Subcutaneous adipose tissue (tissue), 4 donors: ENCODE data around the gene RAB3GAP2. TPM values are rescaled to one million over a fixed set of nuclear protein-coding genes. Genes with fewer than 3 reads are reported as not detected.
A peak's percentile ranks its signal among the peaks of the same experiment; 100 is the strongest.

Experiments used
- small RNA-seq: library from RNA; depleted of rRNA; stranded (forward); fragments of <200 nt; gene quantifications from one replicate; pipeline ENCODE3, GENCODE V24; 2016
- total RNA-seq, 4 donors: library from RNA; depleted of rRNA; stranded (reverse); fragments of >200 nt; gene quantifications; one replicate each; pipeline ENCODE4 v1.1.0, GENCODE V29; 2016
- TF ChIP-seq, protein P1 (sequence below): fragments of 450-650 bp; IDR thresholded peaks from one replicate; pipeline ENCODE4 v1.5.1; 2016; ENCODE audit warnings: low read depth, mild to moderate bottlenecking, control low read depth, antibody characterized with exemption, moderate library complexity

The RAB3GAP2 gene
- total RNA-seq, 4 donors from 2014 or later, result 23.9 to 41.7 (median 31.3) TPM

DNA sequence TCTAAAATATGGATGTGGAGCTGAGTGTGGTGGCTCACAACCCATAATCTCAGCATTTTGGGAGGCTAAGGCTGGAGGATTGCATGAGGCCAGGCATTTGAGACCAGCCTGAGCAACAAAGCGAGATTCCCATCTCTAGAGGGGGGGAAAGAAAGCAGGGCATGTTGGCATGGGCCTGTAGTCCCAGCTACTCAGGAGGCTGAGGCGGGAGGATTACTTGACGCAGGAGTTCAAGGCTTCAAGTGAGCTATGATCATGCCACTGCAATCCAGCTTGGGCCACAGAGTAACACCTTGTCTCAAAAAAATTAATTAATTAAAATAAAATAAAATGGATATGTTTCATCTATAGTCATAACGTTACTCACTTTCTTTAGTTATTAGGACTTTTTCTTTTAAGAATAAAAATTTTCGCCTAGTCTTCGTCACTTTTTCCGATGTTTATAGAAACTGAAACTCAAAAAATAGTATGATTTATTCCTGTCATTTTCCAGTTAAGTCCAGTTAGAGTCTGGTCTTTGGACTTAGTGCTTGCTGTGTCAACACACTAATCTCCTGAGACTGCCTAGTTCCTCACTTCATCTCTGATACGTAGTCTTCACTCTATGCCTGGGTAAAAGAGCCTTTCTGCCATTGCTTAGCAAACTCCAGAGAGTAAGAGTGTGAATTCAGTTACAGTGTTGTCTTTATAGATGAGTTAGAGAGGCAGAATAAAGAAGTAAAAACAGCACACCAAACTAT lies 150.3 kb downstream of the RAB3GAP2 start:
- TF ChIP-seq, protein P1, sequence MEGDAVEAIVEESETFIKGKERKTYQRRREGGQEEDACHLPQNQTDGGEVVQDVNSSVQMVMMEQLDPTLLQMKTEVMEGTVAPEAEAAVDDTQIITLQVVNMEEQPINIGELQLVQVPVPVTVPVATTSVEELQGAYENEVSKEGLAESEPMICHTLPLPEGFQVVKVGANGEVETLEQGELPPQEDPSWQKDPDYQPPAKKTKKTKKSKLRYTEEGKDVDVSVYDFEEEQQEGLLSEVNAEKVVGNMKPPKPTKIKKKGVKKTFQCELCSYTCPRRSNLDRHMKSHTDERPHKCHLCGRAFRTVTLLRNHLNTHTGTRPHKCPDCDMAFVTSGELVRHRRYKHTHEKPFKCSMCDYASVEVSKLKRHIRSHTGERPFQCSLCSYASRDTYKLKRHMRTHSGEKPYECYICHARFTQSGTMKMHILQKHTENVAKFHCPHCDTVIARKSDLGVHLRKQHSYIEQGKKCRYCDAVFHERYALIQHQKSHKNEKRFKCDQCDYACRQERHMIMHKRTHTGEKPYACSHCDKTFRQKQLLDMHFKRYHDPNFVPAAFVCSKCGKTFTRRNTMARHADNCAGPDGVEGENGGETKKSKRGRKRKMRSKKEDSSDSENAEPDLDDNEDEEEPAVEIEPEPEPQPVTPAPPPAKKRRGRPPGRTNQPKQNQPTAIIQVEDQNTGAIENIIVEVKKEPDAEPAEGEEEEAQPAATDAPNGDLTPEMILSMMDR, result no peak

DNA sequence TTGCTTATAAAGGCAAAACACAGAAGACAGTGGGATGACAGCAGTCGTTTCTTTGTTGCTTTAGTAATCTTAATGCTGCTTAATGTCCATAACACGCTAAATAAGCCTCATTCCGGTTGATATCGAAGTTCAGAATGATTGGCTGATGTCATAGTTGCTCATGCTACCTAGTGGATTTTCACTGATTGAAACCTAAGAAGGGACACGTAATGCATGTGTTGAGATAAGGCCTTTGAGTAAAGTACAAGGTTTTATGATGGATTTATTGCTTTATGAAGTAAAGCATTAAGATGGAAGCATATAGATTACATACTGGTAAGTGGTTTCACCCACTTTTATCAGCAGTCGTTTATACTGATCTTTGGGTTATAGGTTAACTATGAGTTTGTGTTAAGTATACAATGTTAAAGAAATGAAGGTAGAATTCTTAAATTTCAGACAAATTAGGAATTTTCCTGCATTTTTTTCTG lies 153.2 kb downstream of the RAB3GAP2 start:
- TF ChIP-seq, protein P1, result no peak

DNA sequence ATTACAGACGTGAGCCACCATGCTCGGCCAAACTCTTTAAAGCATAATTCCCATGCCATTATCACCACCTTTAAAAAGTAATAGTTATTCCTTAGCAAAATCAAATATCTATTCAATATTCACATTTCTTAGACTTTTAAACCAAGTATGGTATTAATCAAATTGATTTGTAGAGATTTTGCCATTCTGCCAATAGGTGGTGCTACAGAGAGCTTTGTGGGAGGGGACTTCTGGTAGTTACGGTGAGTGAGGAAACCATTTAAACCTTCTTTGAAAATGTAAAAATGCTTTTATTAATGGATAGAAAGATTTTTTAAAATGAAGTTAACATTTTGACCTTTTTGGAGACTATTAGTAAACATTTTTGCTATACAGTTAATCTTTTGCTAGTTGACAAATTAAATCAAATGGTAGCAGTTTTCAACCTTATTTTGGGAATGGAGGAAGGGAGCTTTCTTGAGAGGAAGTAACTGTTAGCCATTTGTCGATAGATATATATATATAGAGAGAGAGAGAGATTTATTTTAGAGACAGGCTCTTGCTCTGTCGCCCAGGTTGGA lies 159.0 kb downstream of the RAB3GAP2 start:
- TF ChIP-seq, protein P1, result no peak

DNA sequence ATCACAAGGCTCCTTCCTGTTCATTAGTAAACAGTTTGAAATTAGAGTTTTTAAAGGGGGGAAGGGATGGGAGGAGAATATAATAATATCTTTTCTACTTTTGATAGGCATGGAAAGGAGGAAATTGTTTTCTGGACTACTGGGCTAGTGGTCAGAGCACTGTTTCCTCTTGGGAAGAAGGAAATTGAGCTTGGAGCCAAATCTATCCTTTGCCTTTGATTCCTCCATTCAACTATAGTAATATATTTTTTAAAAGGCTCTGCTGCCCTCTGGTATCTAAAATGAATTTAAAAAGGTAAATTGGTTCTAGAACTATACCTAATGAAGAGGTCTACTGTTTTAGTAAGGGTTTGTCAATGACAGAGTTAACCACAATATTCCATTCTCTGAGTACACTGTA lies 172.4 kb downstream of the RAB3GAP2 start:
- TF ChIP-seq, protein P1, result no peak

Small RNA genes lying within 50 kb of the gene (small RNA-seq; reads per million reads assigned to genes)
- not detected for gene MIR194-1
- gene MIR215, result 2.2 reads per million, percentile 43 among the genes with 10 or more reads in this experiment
- not detected for gene MIR664A
- 5.2 reads per million, percentile 78 among the genes with 10 or more reads in this experiment for gene SNORA36B

Other genes with a start within 250 kb of the RAB3GAP2 start
- 10 to 100 TPM; 41.6 to 84.1 (median 53.3) TPM for gene EPRS1, start 225.9 kb downstream of the RAB3GAP2 start, total RNA-seq
- 10 to 100 TPM; 12.4 to 19.0 (median 15.6) TPM for gene BPNT1, start 182.7 kb downstream of the RAB3GAP2 start, total RNA-seq
- gene IARS2, start 178.3 kb downstream of the RAB3GAP2 start, total RNA-seq, result 100 to 1,000 TPM in 1 of 4 donors, 10 to 100 TPM in 3; 86.1 to 100 (median 90.8) TPM